ENCODE data around the gene AHCYL2. TPM values are rescaled to one million over a fixed set of nuclear protein-coding genes. Genes with fewer than 3 reads are reported as not detected.

AHCYL2 gene
- total RNA-seq, 1 donor = 9.2 TPM

DNA sequence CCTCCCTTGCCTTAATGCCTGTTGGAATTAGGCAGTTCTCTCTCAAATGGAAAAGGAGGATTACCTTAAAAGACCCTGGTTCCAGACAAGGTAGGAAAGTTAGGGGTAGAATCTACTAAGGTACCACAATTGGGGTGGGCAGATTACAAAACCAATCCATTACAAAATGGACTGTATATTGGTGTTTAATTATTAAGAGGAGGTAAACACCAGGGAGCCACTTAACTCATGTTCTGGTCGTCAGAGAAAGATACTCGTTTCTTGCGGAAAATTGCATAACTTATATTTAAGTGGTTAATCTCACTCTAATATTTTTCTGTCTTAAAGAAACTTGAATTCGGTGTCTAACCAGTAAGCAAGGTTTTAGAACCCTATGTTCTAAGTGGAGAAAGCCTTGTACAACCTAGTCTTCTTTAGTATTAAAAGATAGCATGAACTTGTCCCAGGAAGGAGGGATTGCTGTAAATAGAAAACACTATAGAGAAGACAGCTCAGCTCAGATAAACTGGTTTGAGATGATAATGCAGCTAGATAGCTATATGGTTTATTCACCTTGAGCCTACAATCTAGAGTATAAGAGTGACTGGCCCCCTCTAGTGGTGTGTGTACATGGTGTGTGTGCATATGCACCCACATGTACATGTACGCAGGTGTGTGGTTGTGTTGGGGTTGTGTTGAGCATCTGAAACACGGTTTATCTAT is 151.4 kb downstream of the AHCYL2 start:
- DNase-seq (ENCODE audit: low read depth in 2 of 3, low spot score in 2 of 3) = peak in 2 of 3 donors; percentile 24 to 57

DNA sequence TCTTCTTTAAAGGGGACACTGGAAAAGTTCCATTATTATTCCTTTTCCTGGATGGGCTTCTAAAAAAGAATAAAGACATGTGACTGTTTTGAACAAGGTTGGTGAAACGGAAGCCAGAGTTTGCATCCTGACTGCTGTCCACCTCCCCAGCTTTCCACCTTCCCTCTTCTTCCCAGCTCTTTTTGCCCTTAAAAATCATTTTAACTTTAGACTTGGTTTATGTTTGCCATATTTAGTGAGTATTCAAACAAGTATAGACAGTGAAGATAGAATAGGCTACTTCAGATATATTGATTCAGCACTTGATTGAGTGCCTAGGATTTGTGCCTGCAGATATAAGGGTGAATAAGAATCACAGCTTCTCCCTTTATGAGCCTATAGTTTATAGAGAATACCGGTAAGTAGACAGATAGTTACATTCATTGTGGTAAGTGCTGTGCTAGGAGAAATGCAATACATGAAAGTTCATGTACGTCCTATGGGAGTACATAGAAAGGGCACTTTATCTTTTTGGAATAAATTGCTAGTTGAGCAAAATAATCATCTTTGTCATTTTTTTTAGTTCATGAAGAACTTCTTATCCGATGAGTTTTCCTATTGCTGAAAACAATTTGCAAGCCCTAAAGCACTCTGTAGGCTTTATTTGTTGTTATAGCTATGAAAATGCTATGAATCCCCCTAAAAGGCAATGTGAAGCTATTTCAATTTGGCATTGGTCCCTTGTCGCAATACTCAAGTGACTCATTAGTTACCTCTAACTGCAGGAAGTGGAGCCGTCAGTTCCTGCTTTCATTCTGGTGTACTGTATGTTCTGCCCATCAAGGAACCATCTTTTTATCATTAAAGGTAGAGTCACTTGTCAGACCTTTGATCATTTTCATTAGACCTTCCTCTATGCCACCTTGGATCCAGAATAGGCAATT is 152.2 kb downstream of the AHCYL2 start:
- peak in 2 of 3 donors; percentile 45 to 57 for DNase-seq (ENCODE audit: low read depth in 2 of 3, low spot score in 2 of 3)

DNA sequence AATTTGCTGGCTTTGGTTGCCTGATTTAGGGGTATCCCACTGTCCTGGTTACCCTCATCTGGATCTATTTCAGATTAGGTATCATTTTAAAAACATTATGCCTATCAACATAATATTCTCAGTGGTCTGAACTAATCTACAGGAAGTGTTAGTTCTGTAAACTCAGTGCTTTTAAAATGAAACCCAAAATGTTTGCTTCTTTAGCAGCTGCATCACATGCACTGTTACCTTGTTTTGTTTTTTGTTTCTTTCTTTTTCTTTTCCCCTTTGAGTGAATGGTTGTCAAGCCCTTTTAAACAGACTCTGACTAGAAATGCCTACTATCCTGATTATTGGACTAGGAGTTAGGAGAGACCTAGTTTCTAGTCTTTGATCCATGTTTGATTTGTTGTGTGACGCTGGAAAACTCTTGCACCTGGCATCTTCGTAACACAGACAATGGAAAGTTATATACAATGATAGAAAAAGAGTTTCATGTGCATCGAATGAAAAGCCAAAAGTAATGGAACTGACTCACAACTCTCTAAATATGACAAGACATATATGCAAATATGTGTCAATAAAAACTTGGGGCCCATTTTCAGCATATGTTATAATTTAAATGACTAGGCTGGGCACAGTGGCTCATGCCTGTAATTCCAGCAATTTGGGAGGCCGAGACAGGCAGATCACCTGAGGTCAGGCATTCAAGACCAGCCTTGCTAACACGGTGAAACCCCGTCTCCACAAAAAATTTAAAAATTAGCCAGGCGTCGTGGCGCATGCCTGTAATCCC is 157.1 kb downstream of the AHCYL2 start:
- no peak for DNase-seq (ENCODE audit: low read depth in 2 of 3, low spot score in 2 of 3)

DNA sequence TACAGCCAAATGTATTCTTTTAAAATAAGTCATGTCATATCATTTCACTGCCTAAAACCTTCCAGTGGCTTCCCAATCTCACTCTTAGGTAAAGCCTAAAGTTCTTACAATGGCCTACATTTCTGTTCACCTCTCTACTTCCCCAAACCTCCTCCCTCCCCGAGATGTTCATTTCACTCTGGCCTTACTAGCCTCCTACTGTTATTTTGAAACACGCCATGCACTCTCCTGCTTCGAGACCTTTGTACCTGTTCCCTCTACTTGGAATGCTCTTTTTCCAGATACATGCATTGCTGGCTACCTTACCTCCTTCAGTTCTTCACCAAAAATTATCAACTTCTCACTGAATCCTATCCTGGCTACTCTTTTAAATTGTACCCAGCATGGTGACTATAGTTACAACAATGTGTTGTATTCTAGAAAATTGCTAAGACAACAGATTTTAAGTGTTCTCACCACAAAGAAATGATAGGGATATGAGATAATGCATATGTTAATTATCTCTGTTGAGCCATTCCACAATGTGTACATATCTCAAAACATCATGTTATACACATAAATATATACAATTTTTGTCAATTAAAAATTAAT is 158.8 kb downstream of the AHCYL2 start:
- DNase-seq (ENCODE audit: low read depth in 2 of 3, low spot score in 2 of 3) = no peak

DNA sequence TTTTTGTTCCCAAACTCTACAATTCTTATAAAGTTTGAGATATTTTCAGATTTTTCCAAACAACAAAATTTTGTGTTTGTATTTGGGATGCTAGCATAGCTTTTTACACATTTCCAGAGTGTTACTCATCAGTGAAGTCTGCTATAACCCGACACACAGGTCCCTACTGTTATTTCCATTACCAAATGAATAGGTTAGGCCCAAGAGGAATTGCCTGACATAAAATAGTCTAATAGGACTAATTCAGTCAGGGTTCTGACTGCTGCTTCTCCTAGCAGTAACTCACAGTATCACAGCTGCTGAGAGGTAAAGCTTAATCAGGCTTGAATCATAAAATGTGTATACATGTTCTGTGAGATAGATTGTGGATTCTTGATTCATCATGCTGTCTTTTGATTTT is 160.3 kb downstream of the AHCYL2 start:
- no peak for DNase-seq (ENCODE audit: low read depth in 2 of 3, low spot score in 2 of 3)

DNA sequence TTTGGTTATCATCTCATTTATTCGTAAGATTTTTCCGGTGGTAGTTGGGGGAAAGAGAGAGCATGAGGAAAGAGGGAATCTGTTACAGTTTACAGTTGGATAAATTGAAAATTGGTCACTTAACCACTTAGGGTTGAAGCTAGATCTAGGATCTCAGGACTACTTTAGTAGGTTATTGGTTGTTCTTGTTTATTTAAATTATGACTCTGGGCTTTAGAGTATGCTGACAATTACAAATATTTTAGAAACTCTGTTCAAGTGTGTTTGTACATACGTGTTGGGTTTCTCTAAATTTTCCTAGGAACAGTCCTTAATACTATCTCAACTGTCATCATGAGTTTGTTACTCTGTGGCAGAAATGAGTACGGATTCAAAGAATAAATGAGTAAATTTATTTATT is 160.8 kb downstream of the AHCYL2 start:
- DNase-seq (ENCODE audit: low read depth in 2 of 3, low spot score in 2 of 3) = no peak

DNA sequence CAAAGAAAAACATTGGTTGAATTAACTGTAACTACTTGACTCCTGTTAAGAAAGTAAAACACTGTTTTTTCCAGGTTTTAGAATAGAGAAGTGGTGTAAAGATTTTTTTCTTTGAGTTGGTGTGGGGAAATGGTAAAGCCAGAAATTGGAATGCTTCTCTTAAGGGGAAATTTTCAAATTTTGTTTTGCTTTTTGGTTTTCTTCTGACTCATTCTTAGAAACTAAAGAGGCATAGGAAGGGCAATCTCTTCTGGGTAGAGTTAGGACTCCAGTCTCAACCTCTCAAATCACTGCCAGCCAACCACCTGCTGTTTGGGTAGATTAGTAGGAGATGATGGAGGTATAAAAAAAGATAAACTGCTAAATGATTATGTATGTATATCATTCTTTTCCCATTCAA is 161.7 kb downstream of the AHCYL2 start:
- DNase-seq (ENCODE audit: low read depth in 2 of 3, low spot score in 2 of 3) = no peak

DNA sequence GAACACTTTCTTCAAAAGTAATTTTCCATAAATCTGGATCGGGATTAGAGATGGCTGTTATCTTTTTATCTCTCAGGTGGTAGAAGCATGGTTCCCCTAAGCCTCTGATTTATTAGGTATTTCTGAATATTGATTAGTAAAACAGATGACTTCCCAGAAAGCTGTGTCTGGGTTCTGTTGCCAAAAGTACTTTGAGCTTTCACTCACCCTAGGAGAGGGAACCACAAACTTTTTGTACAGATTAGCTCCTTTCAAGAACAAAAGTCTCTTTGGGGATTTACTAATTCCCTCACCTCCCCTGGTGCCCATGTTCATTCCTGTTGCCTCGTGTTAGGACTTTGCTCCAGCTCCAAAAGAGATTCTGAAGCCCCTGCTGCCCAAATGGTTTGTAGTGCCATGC is 162.7 kb downstream of the AHCYL2 start:
- no peak for DNase-seq (ENCODE audit: low read depth in 2 of 3, low spot score in 2 of 3)

DNA sequence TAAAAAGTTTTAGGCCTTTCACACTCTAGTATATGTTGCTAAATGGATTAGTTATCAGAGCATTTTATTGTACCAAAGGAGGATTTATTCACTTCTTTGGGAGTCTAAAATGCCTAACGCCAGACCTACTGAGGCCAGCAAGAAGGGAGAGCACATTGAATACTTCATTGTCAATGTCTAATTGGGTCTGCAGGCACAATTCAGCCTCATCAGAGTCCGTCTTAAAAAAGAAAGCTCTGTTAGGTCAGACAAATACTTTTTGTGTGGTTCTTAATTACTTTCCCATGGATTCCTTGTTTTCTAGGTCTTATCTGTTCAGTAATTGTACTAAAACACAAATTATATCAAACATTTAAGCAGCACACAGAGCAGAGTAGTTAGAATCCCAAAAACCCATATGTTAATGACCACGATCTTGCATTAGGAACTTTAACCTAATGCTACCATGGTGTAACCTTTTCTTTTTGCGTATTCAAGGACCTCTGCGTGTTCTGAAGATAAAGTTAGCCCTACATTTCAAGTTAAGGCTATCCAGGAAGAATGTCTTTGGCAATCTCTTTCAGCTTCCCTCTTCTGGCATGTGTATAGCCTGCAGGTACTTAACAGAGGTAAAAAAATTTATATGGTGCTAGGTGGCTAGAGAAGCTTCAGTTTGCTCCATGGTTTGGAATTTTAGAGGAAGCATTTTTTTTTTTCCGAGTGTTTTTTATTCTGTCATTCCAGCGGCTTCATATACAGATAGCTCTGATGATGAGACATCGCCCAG is 163.7 kb downstream of the AHCYL2 start:
- no peak for DNase-seq (ENCODE audit: low read depth in 2 of 3, low spot score in 2 of 3)

DNA sequence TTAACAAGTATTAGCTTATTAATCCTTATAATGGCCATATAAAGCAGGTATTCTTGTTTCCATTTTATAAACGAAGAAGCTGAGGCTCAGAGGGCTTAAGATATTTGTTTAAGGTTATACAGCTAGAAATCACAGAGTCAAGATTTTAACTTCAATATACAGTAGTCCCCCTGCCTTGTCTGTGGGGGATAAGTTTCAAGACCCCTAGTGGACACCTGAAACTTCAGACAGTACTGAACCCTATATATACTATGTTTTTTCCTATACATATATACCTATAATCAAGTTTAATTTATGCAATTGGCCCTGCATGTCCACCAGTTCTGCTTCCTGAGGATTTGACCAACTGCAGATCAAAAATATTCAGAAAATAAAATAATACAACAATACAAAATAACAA is 165.0 kb downstream of the AHCYL2 start:
- no peak for DNase-seq (ENCODE audit: low read depth in 2 of 3, low spot score in 2 of 3)

DNA sequence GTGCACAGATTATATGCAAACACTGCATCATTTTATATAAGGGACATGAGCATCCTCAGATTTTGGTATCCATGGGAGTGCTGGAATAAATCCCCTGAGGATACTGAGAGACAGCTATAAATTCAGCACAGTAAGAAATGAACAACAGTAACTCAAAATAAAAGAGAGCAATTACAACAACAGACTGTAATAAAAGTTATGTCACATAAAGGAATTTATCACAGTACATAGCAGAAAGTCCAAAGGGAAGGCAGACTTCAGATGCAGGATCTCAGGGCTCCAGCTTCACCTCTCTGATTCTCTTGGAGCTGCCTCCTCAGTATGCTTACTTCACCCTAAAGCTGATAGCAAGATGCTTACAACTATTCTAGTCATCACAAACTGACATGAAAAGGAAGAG is 165.5 kb downstream of the AHCYL2 start:
- DNase-seq (ENCODE audit: low read depth in 2 of 3, low spot score in 2 of 3) = no peak

DNA sequence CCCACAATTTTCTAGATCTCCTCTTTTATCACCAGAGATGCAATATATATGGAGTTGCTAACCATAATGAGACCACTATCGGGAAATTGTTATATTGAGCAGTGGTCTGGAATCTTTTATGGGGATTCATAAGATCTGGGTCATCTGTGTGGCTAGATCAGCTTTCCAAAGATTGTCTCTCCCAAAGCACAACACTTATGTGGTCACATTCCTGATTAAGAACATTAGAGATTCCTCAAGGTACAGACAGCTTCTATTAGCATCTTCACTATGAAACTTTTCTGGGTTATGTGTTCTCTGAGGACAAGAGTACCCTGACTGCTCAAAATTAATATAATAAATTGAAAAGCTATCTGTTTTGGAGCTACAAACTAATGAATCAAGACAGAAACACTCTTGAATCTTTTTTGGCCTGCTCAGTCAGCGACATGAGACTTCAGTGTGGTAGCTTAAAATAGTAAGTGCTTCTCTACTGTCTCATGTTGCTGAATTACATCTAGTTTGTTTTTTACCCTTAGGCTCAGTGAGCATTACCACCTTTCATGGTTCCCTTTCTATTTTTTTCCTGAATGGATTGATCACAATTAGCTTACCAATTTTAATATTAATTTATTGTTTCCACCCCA is 166.8 kb downstream of the AHCYL2 start:
- no peak for DNase-seq (ENCODE audit: low read depth in 2 of 3, low spot score in 2 of 3)

DNA sequence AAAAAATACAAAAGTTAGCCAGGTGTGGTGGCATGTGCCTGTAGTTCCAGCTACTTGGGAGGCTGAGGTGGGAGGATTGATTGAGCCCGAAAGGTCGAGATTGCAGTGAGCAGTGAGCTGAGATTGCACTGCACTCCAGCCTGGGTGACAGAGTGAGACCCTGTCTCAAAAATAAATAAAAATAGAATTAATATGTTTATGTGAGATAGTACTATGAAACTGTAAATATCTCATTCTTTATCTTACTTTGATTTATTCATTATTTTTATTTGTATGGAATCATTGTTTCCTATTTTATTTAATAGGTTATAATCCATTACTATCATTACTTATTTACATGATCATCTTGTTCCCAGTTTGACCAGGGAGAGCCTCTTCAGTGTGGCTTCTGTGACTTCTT is 168.4 kb downstream of the AHCYL2 start:
- DNase-seq (ENCODE audit: low read depth in 2 of 3, low spot score in 2 of 3) = no peak

DNA sequence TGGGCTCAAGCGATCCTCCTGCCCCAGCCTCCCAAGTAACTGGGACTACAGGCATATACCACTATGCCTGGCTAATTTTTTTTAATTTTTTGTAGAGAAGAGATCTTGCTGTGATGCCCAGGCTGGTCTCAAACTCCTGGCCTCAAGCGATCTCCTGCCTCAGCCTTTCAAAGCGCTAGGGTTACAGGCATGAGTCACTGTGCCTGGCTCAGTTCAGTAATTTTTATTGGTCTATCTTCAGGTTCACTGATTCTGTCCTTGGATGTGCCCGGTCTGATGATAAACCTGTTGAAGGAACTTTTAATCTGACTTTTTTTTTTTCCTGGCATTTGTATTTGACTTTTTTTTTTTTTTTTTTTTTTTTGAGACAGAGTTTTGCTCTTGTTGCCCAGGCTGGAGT is 169.3 kb downstream of the AHCYL2 start:
- DNase-seq (ENCODE audit: low read depth in 2 of 3, low spot score in 2 of 3) = no peak

DNA sequence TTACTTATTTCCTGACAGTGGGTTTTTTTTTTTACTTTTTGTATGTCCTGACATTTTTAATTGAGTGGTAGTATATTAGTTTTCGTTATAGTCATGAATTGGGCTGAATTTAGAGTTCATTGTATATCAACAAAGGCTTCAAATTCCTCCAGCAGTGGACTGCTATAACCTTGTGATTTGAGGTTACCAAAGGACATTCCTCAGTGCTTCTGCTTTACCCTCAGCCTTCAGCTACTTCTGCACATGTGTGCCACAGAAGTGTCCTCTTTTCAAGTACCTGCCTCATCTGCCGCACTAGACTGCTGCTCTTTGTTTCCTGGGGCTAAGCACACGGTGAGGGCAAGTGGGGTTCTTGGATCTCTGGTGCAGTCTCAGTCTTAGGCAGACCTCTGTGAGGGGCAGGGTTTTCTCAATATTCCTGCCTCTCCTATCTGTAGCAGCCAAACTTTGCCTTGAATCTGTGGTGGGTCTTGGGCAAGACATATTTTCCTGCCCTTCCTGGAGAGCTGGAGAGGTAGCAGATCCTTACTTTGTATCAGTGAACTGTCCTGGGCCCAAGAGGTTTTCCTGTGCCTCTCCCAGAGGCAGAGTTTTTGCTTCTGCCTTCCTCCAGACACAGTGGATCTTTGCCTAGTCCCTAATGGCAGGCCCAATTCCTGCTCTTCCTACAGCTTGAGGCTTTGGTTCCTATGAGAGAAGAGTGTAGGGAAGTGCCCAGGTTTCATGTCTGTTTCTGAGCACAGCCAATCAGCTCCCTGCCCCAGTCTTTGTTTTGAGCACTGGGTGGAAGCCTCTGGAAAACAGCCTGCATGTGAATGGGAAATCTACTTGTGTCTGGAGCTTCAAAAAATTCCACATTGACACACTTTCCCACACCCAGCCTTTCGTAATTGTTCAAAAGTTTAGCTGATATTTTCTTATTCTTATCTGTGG is 170.4 kb downstream of the AHCYL2 start:
- DNase-seq (ENCODE audit: low read depth in 2 of 3, low spot score in 2 of 3) = no peak

DNA sequence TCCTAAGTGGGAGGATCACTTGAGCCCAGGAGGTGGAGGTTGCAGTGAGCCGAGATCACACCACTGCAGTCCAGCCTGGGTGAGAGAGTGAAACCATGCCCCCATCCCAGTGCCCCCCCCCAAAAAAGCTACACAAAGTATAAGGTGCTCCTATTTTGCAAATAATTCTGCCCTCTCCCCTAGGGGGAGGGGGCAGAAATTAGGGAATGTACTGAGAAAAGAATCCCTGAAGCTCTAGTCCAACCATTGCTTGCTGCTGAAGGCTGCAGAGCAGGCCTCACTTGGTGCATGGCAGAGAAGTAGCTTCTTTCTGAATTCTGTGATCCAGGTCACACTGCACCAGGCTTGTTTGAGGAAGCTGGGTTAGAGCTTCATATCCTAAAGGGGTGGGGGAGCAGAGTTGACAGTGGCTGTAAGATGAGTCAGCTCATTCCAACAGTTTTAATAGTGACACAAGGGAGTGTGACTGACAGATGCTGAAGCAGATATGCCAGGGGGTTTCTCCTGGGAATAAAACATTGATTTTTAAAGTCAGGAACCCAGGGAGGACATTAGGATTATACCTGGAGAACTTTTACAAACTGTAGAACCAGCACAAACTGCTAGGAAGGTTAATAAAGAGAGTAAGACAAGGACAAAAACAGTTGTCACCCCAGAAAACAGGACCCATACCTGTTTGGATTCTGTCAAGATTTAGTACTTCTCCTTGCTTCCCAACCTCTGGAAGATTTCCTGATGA is 176.6 kb downstream of the AHCYL2 start:
- DNase-seq (ENCODE audit: low read depth in 2 of 3, low spot score in 2 of 3) = peak in 2 of 3 donors; percentile 75 to 85

DNA sequence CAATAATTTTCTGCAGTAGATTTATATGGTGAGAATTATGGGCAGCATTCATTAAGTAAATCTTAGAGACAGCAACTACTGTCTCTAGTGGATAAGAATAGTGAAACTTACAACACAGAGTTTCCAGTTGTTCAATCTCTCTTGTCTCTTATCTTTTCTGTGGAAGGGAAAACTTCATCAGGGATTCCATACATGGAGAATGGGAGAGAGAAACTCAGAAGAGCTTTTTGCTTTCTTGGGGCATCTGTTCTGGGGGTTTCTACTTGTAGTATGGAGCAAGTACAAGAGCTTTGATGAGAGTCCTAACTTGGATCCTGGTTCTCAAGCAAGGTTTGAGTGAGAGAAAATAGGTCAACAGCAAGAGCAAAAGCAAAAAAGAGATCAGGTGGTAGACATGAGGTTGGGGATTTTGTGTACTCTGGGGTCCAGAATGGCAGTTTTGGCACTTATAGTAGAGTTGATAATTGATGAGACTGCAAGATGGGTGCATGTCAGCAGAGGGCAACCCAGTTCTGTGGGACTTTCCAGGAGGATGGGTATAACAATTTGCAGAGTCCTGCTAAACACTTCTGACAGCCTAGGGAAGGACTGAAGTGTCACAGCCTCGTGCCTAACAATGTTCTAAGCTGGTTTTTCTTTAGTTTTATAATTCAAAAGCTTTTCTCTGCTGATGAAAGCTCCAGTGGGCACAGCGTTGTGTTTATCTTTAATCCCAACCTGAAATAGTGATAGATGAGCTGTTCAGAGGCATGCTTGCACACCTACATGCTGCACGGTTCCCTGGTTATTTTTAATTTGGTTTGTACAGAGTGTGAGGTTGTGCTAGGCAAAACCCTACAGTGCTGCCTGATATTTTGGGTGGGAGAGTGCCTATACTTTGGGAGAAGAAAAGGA is 177.4 kb downstream of the AHCYL2 start:
- no peak for DNase-seq (ENCODE audit: low read depth in 2 of 3, low spot score in 2 of 3)

Measured in hematopoietic multipotent progenitor cell (in vitro differentiated cells).